Measurements from ENCODE around the gene SLC35D3.
"Not testable (repeated sequence)": the region's sequence is repeated elsewhere in the genome, so short reads cannot be mapped to it uniquely, and the experiment has no call there.

The SLC35D3 gene

GRCh38 chr6:136901212-136901784 lies 20.8 kb upstream of the SLC35D3 start:
- Histone ChIP-seq H3K4me2 (ENCODE audit: low read depth, low read length, poor library complexity, severe bottlenecking) (no peak overlapping the region), H4K20me1 (ENCODE audit: low read depth, low read length) (no peaks in the 10 kb centered on the region), H3K4me3 (ENCODE audit: insufficient read depth, low read length, poor library complexity, severe bottlenecking) (no peak overlapping the region), H3K9me3 (ENCODE audit: insufficient read depth, low read length) (no peaks in the 10 kb centered on the region), H3F3A (ENCODE audit: insufficient read depth) (no peaks in the 10 kb centered on the region), H3K27me3 (ENCODE audit: low read length) (no peaks in the 10 kb centered on the region), H3K79me2 (ENCODE audit: insufficient read depth, low read length) (no peaks in the 10 kb centered on the region), H3K27ac (ENCODE audit: low read depth, low read length) (no peak overlapping the region), H3K36me3 (ENCODE audit: low read length) (no peaks in the 10 kb centered on the region), H2AFZ (ENCODE audit: low read depth, low read length, severe bottlenecking) (no peak overlapping the region), H3K9me2 (replicated peaks; ENCODE audit: insufficient read depth, low read length) (no peaks in the 10 kb centered on the region), H3K9ac (ENCODE audit: low read length) (no peak overlapping the region)
- TF ChIP-seq EZH2phosphoT487 (conservative IDR thresholded peaks at IDR 0.05; ENCODE audit: low read length) = no peak
- no peak for TF ChIP-seq CTCF (IDR thresholded peaks at IDR 0.05; ENCODE audit: insufficient read depth, low read length, poor library complexity, severe bottlenecking)

DNA sequence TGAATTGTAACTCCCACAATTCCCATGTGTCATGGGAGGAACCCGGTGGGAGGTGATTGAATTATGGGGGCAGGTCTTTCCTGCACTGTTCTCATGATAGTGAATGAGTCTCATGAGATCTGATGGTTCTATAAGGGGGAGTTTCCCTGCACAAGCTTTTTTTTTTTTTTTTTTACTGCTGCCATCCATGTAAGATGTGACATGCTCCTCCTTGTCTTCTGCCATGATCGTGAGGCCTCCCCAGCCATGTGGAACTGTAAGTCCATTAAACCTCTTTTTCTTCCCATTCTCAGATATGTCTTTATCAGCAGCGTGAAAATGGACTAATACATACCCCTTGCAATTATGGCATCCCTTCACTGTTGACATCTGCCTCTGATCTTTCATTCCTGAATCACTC lies 17.6 kb upstream of the SLC35D3 start:
- H3K27me3 ChIP-seq (ENCODE audit: low read length); H3K4me3 ChIP-seq (ENCODE audit: insufficient read depth, low read length, poor library complexity, severe bottlenecking); H3K36me3 ChIP-seq (ENCODE audit: low read length); H3K4me2 ChIP-seq (ENCODE audit: low read depth, low read length, poor library complexity, severe bottlenecking); H3K79me2 ChIP-seq (ENCODE audit: insufficient read depth, low read length); H3F3A ChIP-seq (ENCODE audit: insufficient read depth); H3K27ac ChIP-seq (ENCODE audit: low read depth, low read length); H2AFZ ChIP-seq (ENCODE audit: low read depth, low read length, severe bottlenecking); H3K9ac ChIP-seq (ENCODE audit: low read length); H4K20me1 ChIP-seq (ENCODE audit: low read depth, low read length); H3K9me3 ChIP-seq (ENCODE audit: insufficient read depth, low read length); H3K9me2 ChIP-seq (replicated peaks; ENCODE audit: insufficient read depth, low read length): not testable (repeated sequence)

DNA sequence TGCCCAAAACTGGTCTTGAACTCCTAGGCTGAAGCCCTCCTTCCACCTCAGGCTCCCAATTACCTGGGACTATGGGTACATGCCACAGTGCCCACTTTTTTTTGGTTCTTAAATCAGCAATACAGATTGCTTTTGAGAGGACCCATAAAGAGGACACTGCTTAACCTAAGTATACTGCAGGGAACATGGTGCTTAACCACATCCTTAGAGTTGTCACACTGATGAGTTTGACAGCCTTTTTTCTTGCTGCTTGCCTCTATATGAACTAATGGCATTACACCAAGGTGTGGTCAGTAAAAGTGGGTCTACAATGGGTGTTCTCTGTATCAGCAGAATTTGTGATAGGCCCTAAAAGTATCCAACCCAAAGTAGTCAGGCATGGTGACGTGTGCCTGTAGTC lies 7.2 kb upstream of the SLC35D3 start:
- Histone ChIP-seq H3K9me3 (ENCODE audit: insufficient read depth, low read length) (no peaks in the 10 kb centered on the region), H3K4me2 (ENCODE audit: low read depth, low read length, poor library complexity, severe bottlenecking) (no peak overlapping the region), H3F3A (ENCODE audit: insufficient read depth) (no peaks in the 10 kb centered on the region), H3K9ac (ENCODE audit: low read length) (no peak overlapping the region), H3K9me2 (replicated peaks; ENCODE audit: insufficient read depth, low read length) (no peaks in the 10 kb centered on the region), H3K27me3 (ENCODE audit: low read length) (no peaks in the 10 kb centered on the region), H3K27ac (ENCODE audit: low read depth, low read length) (no peak overlapping the region), H3K4me3 (ENCODE audit: insufficient read depth, low read length, poor library complexity, severe bottlenecking) (no peak overlapping the region), H2AFZ (ENCODE audit: low read depth, low read length, severe bottlenecking) (no peak overlapping the region), H3K79me2 (ENCODE audit: insufficient read depth, low read length) (no peaks in the 10 kb centered on the region), H3K36me3 (ENCODE audit: low read length) (no peaks in the 10 kb centered on the region; the same call in 1 of the 2 replicates), H4K20me1 (ENCODE audit: low read depth, low read length) (no peaks in the 10 kb centered on the region)
- TF ChIP-seq CTCF (IDR thresholded peaks at IDR 0.05; ENCODE audit: insufficient read depth, low read length, poor library complexity, severe bottlenecking) (no peak), EZH2phosphoT487 (conservative IDR thresholded peaks at IDR 0.05; ENCODE audit: low read length) (no peak)

GRCh38 chr6:136918706-136919105 lies 3.4 kb upstream of the SLC35D3 start:
- no peak overlapping the region for H3K4me2 ChIP-seq (ENCODE audit: low read depth, low read length, poor library complexity, severe bottlenecking)
- H3K9ac ChIP-seq (ENCODE audit: low read length) = no peak overlapping the region
- no peaks in the 10 kb centered on the region for H3K79me2 ChIP-seq (ENCODE audit: insufficient read depth, low read length)
- no peaks in the 10 kb centered on the region for H3K27me3 ChIP-seq (ENCODE audit: low read length)
- H3K36me3 ChIP-seq (ENCODE audit: low read length) = no peaks in the 10 kb centered on the region; the same call in 1 of the 2 replicates
- no peaks in the 10 kb centered on the region for H4K20me1 ChIP-seq (ENCODE audit: low read depth, low read length)
- no peak overlapping the region for H2AFZ ChIP-seq (ENCODE audit: low read depth, low read length, severe bottlenecking)
- no peak for TF ChIP-seq CTCF (IDR thresholded peaks at IDR 0.05; ENCODE audit: insufficient read depth, low read length, poor library complexity, severe bottlenecking)
- TF ChIP-seq EZH2phosphoT487 (conservative IDR thresholded peaks at IDR 0.05; ENCODE audit: low read length) = no peak
- H3K27ac ChIP-seq (ENCODE audit: low read depth, low read length) = no peak overlapping the region
- H3K9me3 ChIP-seq (ENCODE audit: insufficient read depth, low read length) = no peaks in the 10 kb centered on the region
- H3K9me2 ChIP-seq (replicated peaks; ENCODE audit: insufficient read depth, low read length) = no peaks in the 10 kb centered on the region
- H3K4me3 ChIP-seq (ENCODE audit: insufficient read depth, low read length, poor library complexity, severe bottlenecking) = no peak overlapping the region
- H3F3A ChIP-seq (ENCODE audit: insufficient read depth) = no peaks in the 10 kb centered on the region

Data from SU-DHL-6 (cell line).